Thoracic aorta (tissue), 2 donors: Measurements from ENCODE around the gene TRAFD1. TPM values are rescaled to one million over a fixed set of nuclear protein-coding genes. Genes with fewer than 3 reads are reported as not detected.
"Not testable (repeated sequence)": the region's sequence is repeated elsewhere in the genome, so short reads cannot be mapped to it uniquely, and the experiment has no call there.

Experiments used
- ATAC-seq: fragments of 150-250 bp; one replicate; pipeline ENCODE4 v1.8.0; 2017; ENCODE audit warnings: low read depth; ENCODE audit not compliant: insufficient number of reproducible peaks, low FRiP score
- DNase-seq: peaks from one replicate; pipeline ENCODE4 v3.0.0-alpha.2; 2020; ENCODE audit warnings: low spot score
- H3K27ac ChIP-seq, 2 donors: fragments of 200-600 bp; sonication (generic); 1 replicate in 1 of 2; 2 replicates in 1 of 2; pipeline ENCODE4 v1.5.1; 2016; ENCODE audit warnings: mild to moderate bottlenecking in 2 of 2, moderate library complexity in 2 of 2
- H3K27me3 ChIP-seq: fragments of 200-600 bp; sonication (generic); replicated peaks from 2 replicates; pipeline ENCODE4 v1.6.0; 2016; ENCODE audit warnings: mild to moderate bottlenecking; ENCODE audit not compliant: insufficient read depth
- H3K36me3 ChIP-seq: fragments of 200-600 bp; sonication (generic); one replicate; pipeline ENCODE4 v1.5.1; 2016
- H3K4me1 ChIP-seq, 2 donors: fragments of 200-600 bp; sonication (generic); 1 replicate in 1 of 2; 2 replicates in 1 of 2; pipeline versions ENCODE4 v1.5.1 to v1.6.0; 2016; ENCODE audit warnings: low read depth in 2 of 2, mild to moderate bottlenecking in 1 of 2; ENCODE audit not compliant: control insufficient read depth in 1 of 2
- H3K4me3 ChIP-seq: fragments of 200-600 bp; sonication (generic); 2 replicates; pipeline ENCODE4 v1.5.1; 2016; ENCODE audit warnings: mild to moderate bottlenecking
- H3K9me3 ChIP-seq: fragments of 200-600 bp; sonication (generic); 2 replicates; pipeline ENCODE4 v1.5.1; 2016
- CTCF ChIP-seq: fragments of 200-600 bp; sonication (generic); IDR thresholded peaks from one replicate; pipeline ENCODE4 v1.5.1; 2019; ENCODE audit warnings: antibody characterized with exemption
- total RNA-seq, 2 donors: library from RNA; depleted of rRNA; stranded (reverse); fragments of >200 nt; gene quantifications; one replicate each; pipeline versions ENCODE4 v1.1.0 to v1.2.3, GENCODE V29; 2016

Gene TRAFD1
- total RNA-seq, 2 donors from 2014 or later = 23.6 to 43.7 TPM

GRCh38 chr12:112153893-112154219 lies 28.5 kb downstream of the TRAFD1 start:
- Histone ChIP-seq H3K9me3 (no peaks in the 10 kb centered on the region), H3K4me3 (no peak overlapping the region), H3K36me3 (peaks cover 66% of the 10 kb centered on the region)

GRCh38 chr12:112158461-112159145 lies 33.2 kb downstream of the TRAFD1 start:
- H3K27ac ChIP-seq, H3K4me1 ChIP-seq, DNase-seq, H3K9me3 ChIP-seq, ATAC-seq, H3K27me3 ChIP-seq, H3K4me3 ChIP-seq: not testable (repeated sequence)
- peaks cover 60% of the 10 kb centered on the region for H3K36me3 ChIP-seq

More at GRCh38 chr12:112153893-112154219, 28.5 kb downstream of the TRAFD1 start:
- Histone ChIP-seq H3K4me1 (no peaks in the 10 kb centered on the region), H3K27me3 (no peaks in the 10 kb centered on the region), H3K27ac (no peak overlapping the region)
- ATAC-seq (no peak), DNase-seq (no peak)
- TF ChIP-seq CTCF = no peak

- DNase-seq (no peak), ATAC-seq (no peak)
- H3K4me1 ChIP-seq = no peaks in the 10 kb centered on the region
- TF ChIP-seq CTCF = no peak
- no peak overlapping the region for H3K4me3 ChIP-seq
- peaks cover 54% of the 10 kb centered on the region for H3K36me3 ChIP-seq
- no peak overlapping the region for H3K27ac ChIP-seq
- no peaks in the 10 kb centered on the region for H3K27me3 ChIP-seq
- no peaks in the 10 kb centered on the region for H3K9me3 ChIP-seq
Observed at GRCh38 chr12:112159146-112159541, 33.8 kb downstream of the TRAFD1 start.

- Histone ChIP-seq H3K27me3 (no peaks in the 10 kb centered on the region), H3K4me1 (no peaks in the 10 kb centered on the region), H3K9me3 (no peaks in the 10 kb centered on the region), H3K4me3 (no peak overlapping the region), H3K27ac (no peak overlapping the region), H3K36me3 (peaks cover 50% of the 10 kb centered on the region)
- ATAC-seq (no peak), DNase-seq (no peak)
- TF ChIP-seq CTCF = no peak
Observed at GRCh38 chr12:112160611-112161010, 35.3 kb downstream of the TRAFD1 start.

GRCh38 chr12:112161711-112162110 lies 36.4 kb downstream of the TRAFD1 start:
- H3K4me1 ChIP-seq = no peaks in the 10 kb centered on the region
- H3K27me3 ChIP-seq = no peaks in the 10 kb centered on the region
- peaks cover 50% of the 10 kb centered on the region for H3K36me3 ChIP-seq
- ATAC-seq (no peak), DNase-seq (no peak)
- H3K27ac ChIP-seq = no peak overlapping the region
- H3K4me3 ChIP-seq = no peak overlapping the region
- no peak for TF ChIP-seq CTCF
- no peaks in the 10 kb centered on the region for H3K9me3 ChIP-seq

GRCh38 chr12:112162241-112162790 lies 37.0 kb downstream of the TRAFD1 start:
- no peak for ATAC-seq
- Histone ChIP-seq H3K9me3 (no peaks in the 10 kb centered on the region), H3K36me3 (peaks cover 50% of the 10 kb centered on the region), H3K4me3 (no peak overlapping the region), H3K4me1 (no peaks in the 10 kb centered on the region), H3K27ac (no peak overlapping the region), H3K27me3 (no peaks in the 10 kb centered on the region)
- no peak for TF ChIP-seq CTCF
- no peak for DNase-seq
